ENCODE data around the gene MRTFB. TPM values are rescaled to one million over a fixed set of nuclear protein-coding genes. Genes with fewer than 3 reads are reported as not detected.

MRTFB gene
- total RNA-seq, 1 experiment from 2014 or later: 29.5 TPM

GRCh38 chr16:14113344-14113743 lies 42.2 kb downstream of the MRTFB start:
- Mint-ChIP-seq H3K27ac (ENCODE audit: unreplicated experiment) (no peak overlapping the region), H3K27me3 (ENCODE audit: insufficient read depth, unreplicated experiment) (no peaks in the 10 kb centered on the region), H3K36me3 (ENCODE audit: insufficient read depth, unreplicated experiment) (no peaks in the 10 kb centered on the region), H3K9me3 (ENCODE audit: unreplicated experiment) (no peaks in the 10 kb centered on the region), H3K4me3 (ENCODE audit: unreplicated experiment) (no peak overlapping the region), H3K4me1 (ENCODE audit: low read depth, unreplicated experiment) (peaks cover 8% of the 10 kb centered on the region)
- Histone ChIP-seq H3K27me3 (replicated peaks; ENCODE audit: control insufficient read depth, insufficient read depth, low read length) (no peaks in the 10 kb centered on the region), H3K4me3 (ENCODE audit: low read depth, low read length) (no peak overlapping the region), H3K9me3 (no peaks in the 10 kb centered on the region), H3K4me1 (no peaks in the 10 kb centered on the region), H3K36me3 (ENCODE audit: control insufficient read depth, insufficient read depth, low read length) (no peaks in the 10 kb centered on the region)
- no TSS peak for BruUV-seq (replicated peaks)
- CTCF ChIA-PET: no interaction called here
- DNase-seq: no peak
- POLR2A ChIA-PET: no interaction called here
- intact Hi-C loops (cut with micrococcal nuclease; ENCODE audit: unreplicated experiment): no loop called here
- no peak for TF ChIP-seq CTCF (IDR thresholded peaks at IDR 0.05; ENCODE audit: insufficient read depth in 1 of 2, low read depth in 1 of 2, low read length in 1 of 2, severe bottlenecking in 1 of 2, unreplicated experiment in 1 of 2)

- no peak overlapping the region for H3K4me3 ChIP-seq (ENCODE audit: low read depth, low read length)
- ChIA-PET POLR2A (no interaction called here), CTCF (no interaction called here)
- peaks cover 7% of the 10 kb centered on the region for H3K4me1 Mint-ChIP-seq (ENCODE audit: low read depth, unreplicated experiment)
- no peaks in the 10 kb centered on the region for H3K9me3 ChIP-seq
- H3K27me3 Mint-ChIP-seq (ENCODE audit: insufficient read depth, unreplicated experiment): no peaks in the 10 kb centered on the region
- BruUV-seq (replicated peaks): no TSS peak
- intact Hi-C loops (cut with micrococcal nuclease; ENCODE audit: unreplicated experiment): no loop called here
- no peak for TF ChIP-seq CTCF (IDR thresholded peaks at IDR 0.05; ENCODE audit: insufficient read depth in 1 of 2, low read depth in 1 of 2, low read length in 1 of 2, severe bottlenecking in 1 of 2, unreplicated experiment in 1 of 2)
- H3K36me3 ChIP-seq (ENCODE audit: control insufficient read depth, insufficient read depth, low read length): no peaks in the 10 kb centered on the region
- DNase-seq: no peak
- no peaks in the 10 kb centered on the region for H3K27me3 ChIP-seq (replicated peaks; ENCODE audit: control insufficient read depth, insufficient read depth, low read length)
- H3K4me3 Mint-ChIP-seq (ENCODE audit: unreplicated experiment): no peak overlapping the region
- no peaks in the 10 kb centered on the region for H3K4me1 ChIP-seq
- H3K27ac Mint-ChIP-seq (ENCODE audit: unreplicated experiment): no peak overlapping the region
- peaks cover 4% of the 10 kb centered on the region for H3K36me3 Mint-ChIP-seq (ENCODE audit: insufficient read depth, unreplicated experiment)
- H3K9me3 Mint-ChIP-seq (ENCODE audit: unreplicated experiment): no peaks in the 10 kb centered on the region
Measured at GRCh38 chr16:14117051-14117450, 45.9 kb downstream of the MRTFB start.

- no peak overlapping the region for H3K4me3 ChIP-seq (ENCODE audit: low read depth, low read length)
- CTCF ChIA-PET: no interaction called here
- intact Hi-C loops (cut with micrococcal nuclease; ENCODE audit: unreplicated experiment): no loop called here
- no peaks in the 10 kb centered on the region for H3K9me3 ChIP-seq
- POLR2A ChIA-PET: interaction anchor here (0.7 kb wide), 1 partner anchor 92 kb away, joined by 3 read pairs; no protein-coding TSS in a partner anchor
- BruUV-seq (replicated peaks): no TSS peak
- no peak for TF ChIP-seq CTCF (IDR thresholded peaks at IDR 0.05; ENCODE audit: insufficient read depth in 1 of 2, low read depth in 1 of 2, low read length in 1 of 2, severe bottlenecking in 1 of 2, unreplicated experiment in 1 of 2)
- no peaks in the 10 kb centered on the region for H3K4me1 ChIP-seq
- no peaks in the 10 kb centered on the region for H3K9me3 Mint-ChIP-seq (ENCODE audit: unreplicated experiment)
- no peaks in the 10 kb centered on the region for H3K36me3 ChIP-seq (ENCODE audit: control insufficient read depth, insufficient read depth, low read length)
- H3K4me3 Mint-ChIP-seq (ENCODE audit: unreplicated experiment): no peak overlapping the region
- peaks cover 7% of the 10 kb centered on the region for H3K4me1 Mint-ChIP-seq (ENCODE audit: low read depth, unreplicated experiment)
- no peak for DNase-seq
- H3K36me3 Mint-ChIP-seq (ENCODE audit: insufficient read depth, unreplicated experiment): peaks cover 4% of the 10 kb centered on the region
- H3K27me3 Mint-ChIP-seq (ENCODE audit: insufficient read depth, unreplicated experiment): no peaks in the 10 kb centered on the region
- no peaks in the 10 kb centered on the region for H3K27me3 ChIP-seq (replicated peaks; ENCODE audit: control insufficient read depth, insufficient read depth, low read length)
- no peak overlapping the region for H3K27ac Mint-ChIP-seq (ENCODE audit: unreplicated experiment)
Measured at GRCh38 chr16:14119799-14120198, 48.7 kb downstream of the MRTFB start.
